ENCODE measurements around the gene IMPA2.

IMPA2 gene

GRCh38 chr18:11996190-11996754 lies 15.0 kb downstream of the IMPA2 start:
- H3K27me3 ChIP-seq (ENCODE audit: insufficient read depth, low read depth) = no peaks in the 10 kb centered on the region
- 0 out of 2 replicates have a peak overlapping the region, but pooled peaks have one; percentile 30 for H2AFZ ChIP-seq (ENCODE audit: low read depth)
- no peaks in the 10 kb centered on the region for H3K36me3 ChIP-seq (ENCODE audit: insufficient read depth)
- no peak overlapping the region for H3K4me2 ChIP-seq
- H3K27ac ChIP-seq = no peak overlapping the region
- no peaks in the 10 kb centered on the region for H4K20me1 ChIP-seq (ENCODE audit: insufficient read depth)
- H3K4me3 ChIP-seq (IDR thresholded peaks at IDR 0.05; ENCODE audit: insufficient read depth, low read depth, low read length) = no peak overlapping the region
- H3K4me1 ChIP-seq (ENCODE audit: low read depth, poor library complexity, severe bottlenecking) = peaks cover 12% of the 10 kb centered on the region
- H3K9ac ChIP-seq = no peak overlapping the region
- H3K79me2 ChIP-seq (ENCODE audit: insufficient read depth, low read depth) = no peaks in the 10 kb centered on the region
- TF ChIP-seq CTCF (conservative IDR thresholded peaks at IDR 0.05; ENCODE audit: low read depth, low read length) = no peak

DNA sequence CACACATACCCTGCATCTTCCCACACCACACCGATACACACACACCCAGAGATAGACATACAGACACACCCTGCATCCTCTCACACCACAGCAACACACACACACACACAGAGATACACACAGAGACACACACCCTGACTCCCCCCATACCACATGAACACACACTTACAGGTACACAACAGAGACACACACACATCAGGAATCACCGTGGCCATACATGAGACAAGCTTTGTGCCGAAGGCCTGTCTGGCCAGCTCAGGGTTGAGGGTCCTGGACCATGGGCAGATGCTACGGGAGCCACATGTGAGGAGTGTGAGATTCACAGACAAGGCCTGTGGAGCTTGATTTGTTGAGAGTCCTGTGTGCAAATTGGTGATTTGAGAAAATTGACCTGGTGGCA lies 15.6 kb downstream of the IMPA2 start:
- H3K79me2 ChIP-seq (ENCODE audit: insufficient read depth, low read depth) = no peaks in the 10 kb centered on the region
- H3K27me3 ChIP-seq (ENCODE audit: insufficient read depth, low read depth) = no peaks in the 10 kb centered on the region
- no peaks in the 10 kb centered on the region for H3K36me3 ChIP-seq (ENCODE audit: insufficient read depth)
- no peak overlapping the region for H3K27ac ChIP-seq
- no peak overlapping the region for H3K4me3 ChIP-seq (IDR thresholded peaks at IDR 0.05; ENCODE audit: insufficient read depth, low read depth, low read length)
- no peaks in the 10 kb centered on the region for H4K20me1 ChIP-seq (ENCODE audit: insufficient read depth)
- no peak overlapping the region for H2AFZ ChIP-seq (ENCODE audit: low read depth)
- no peak overlapping the region for H3K9ac ChIP-seq
- no peak for TF ChIP-seq CTCF (conservative IDR thresholded peaks at IDR 0.05; ENCODE audit: low read depth, low read length)
- no peak overlapping the region for H3K4me2 ChIP-seq
- H3K4me1 ChIP-seq (ENCODE audit: low read depth, poor library complexity, severe bottlenecking) = peaks cover 12% of the 10 kb centered on the region

- TF ChIP-seq CTCF (conservative IDR thresholded peaks at IDR 0.05; ENCODE audit: low read depth, low read length) = no peak
- H4K20me1 ChIP-seq (ENCODE audit: insufficient read depth) = no peaks in the 10 kb centered on the region
- H3K79me2 ChIP-seq (ENCODE audit: insufficient read depth, low read depth) = no peaks in the 10 kb centered on the region
- no peak overlapping the region for H2AFZ ChIP-seq (ENCODE audit: low read depth)
- H3K9ac ChIP-seq = no peak overlapping the region
- peaks cover 12% of the 10 kb centered on the region for H3K4me1 ChIP-seq (ENCODE audit: low read depth, poor library complexity, severe bottlenecking)
- no peak overlapping the region for H3K4me3 ChIP-seq (IDR thresholded peaks at IDR 0.05; ENCODE audit: insufficient read depth, low read depth, low read length)
- H3K4me2 ChIP-seq = no peak overlapping the region
- H3K27ac ChIP-seq = no peak overlapping the region
- H3K27me3 ChIP-seq (ENCODE audit: insufficient read depth, low read depth) = no peaks in the 10 kb centered on the region
- H3K36me3 ChIP-seq (ENCODE audit: insufficient read depth) = no peaks in the 10 kb centered on the region
Measured at GRCh38 chr18:11997466-11997865, 16.2 kb downstream of the IMPA2 start.

GRCh38 chr18:11998193-11998592 lies 16.9 kb downstream of the IMPA2 start:
- H3K4me3 ChIP-seq (IDR thresholded peaks at IDR 0.05; ENCODE audit: insufficient read depth, low read depth, low read length) = no peak overlapping the region
- no peak overlapping the region for H3K9ac ChIP-seq
- H3K4me1 ChIP-seq (ENCODE audit: low read depth, poor library complexity, severe bottlenecking) = peaks cover 12% of the 10 kb centered on the region
- H4K20me1 ChIP-seq (ENCODE audit: insufficient read depth) = no peaks in the 10 kb centered on the region
- no peak for TF ChIP-seq CTCF (conservative IDR thresholded peaks at IDR 0.05; ENCODE audit: low read depth, low read length)
- no peak overlapping the region for H2AFZ ChIP-seq (ENCODE audit: low read depth)
- no peaks in the 10 kb centered on the region for H3K36me3 ChIP-seq (ENCODE audit: insufficient read depth)
- no peaks in the 10 kb centered on the region for H3K27me3 ChIP-seq (ENCODE audit: insufficient read depth, low read depth)
- no peak overlapping the region for H3K4me2 ChIP-seq
- no peak overlapping the region for H3K27ac ChIP-seq
- H3K79me2 ChIP-seq (ENCODE audit: insufficient read depth, low read depth) = no peaks in the 10 kb centered on the region
